Stimulated activated naive CD4-positive, alpha-beta T cell (primary cell): ENCODE measurements around the gene NDST4.

ENCODE experiments used
- DNase-seq, 6 experiments: peaks; one replicate each; lab custom pipeline; 2025; lab: John Stamatoyannopoulos, UW

The NDST4 gene

DNA sequence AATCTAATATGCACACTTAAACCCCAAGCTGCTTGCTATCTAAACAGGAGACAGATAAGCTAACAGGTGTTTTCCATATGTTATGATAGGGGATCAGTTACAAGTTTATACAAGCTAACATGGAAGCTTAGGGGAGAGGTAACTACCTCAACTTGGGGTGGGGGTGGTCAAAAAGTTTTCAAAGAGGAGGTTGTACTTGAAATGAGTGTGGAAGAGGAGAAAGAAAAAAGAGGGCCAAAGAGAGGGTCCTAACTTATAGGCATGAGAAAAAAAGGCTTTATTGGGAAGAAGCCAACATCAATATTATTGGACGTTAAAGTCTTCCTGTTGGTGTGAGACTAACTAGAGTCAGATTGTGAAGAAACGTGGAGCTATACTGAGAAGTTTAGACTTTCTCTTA lies 205.9 kb downstream of the NDST4 start:
- no peak for DNase-seq

- DNase-seq, result no peak
Measured at GRCh38 chr4:114905017-114905416, 208.4 kb downstream of the NDST4 start.

GRCh38 chr4:114900934-114901333 lies 212.5 kb downstream of the NDST4 start:
- DNase-seq, result no peak

DNA sequence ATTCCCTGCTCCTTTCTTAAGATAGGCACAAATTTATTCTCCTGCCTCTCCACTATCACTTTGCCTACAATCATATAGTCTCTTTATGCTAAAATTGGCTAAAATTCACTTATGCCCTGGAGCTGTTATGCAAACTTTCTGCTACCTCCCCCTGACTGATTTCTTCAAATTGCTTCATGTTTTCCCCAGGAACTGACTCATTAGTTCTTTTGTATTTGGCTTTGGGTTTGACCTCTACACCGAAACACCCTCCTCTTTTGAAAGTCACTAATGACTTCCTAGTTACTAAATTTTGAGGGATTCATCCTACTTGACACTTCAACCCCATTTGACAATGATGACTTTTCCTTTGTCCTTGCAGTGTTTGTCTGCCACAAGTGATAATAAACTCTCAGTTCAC lies 222.6 kb downstream of the NDST4 start:
- DNase-seq, result no peak

GRCh38 chr4:114886761-114887160 lies 226.7 kb downstream of the NDST4 start:
- DNase-seq, result no peak

DNA sequence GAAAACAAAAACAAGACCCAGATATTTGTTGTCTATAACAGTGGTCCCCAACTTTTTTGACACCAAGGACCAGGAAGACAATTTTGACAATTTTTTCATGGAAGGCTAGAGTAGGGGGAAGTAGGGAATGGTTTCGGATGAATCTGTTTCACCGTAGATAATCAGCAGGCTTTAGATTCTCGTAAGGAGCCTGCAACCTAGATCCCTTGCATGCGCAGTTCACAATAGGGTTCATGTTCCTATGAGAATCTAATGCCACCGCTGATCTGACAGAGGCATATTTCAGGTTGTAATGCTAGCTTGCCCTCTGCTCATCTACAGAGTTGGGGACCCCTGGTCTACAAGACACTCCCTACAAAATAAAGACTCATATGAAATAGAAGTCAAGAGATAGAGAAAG lies 229.8 kb downstream of the NDST4 start:
- no peak for DNase-seq

DNA sequence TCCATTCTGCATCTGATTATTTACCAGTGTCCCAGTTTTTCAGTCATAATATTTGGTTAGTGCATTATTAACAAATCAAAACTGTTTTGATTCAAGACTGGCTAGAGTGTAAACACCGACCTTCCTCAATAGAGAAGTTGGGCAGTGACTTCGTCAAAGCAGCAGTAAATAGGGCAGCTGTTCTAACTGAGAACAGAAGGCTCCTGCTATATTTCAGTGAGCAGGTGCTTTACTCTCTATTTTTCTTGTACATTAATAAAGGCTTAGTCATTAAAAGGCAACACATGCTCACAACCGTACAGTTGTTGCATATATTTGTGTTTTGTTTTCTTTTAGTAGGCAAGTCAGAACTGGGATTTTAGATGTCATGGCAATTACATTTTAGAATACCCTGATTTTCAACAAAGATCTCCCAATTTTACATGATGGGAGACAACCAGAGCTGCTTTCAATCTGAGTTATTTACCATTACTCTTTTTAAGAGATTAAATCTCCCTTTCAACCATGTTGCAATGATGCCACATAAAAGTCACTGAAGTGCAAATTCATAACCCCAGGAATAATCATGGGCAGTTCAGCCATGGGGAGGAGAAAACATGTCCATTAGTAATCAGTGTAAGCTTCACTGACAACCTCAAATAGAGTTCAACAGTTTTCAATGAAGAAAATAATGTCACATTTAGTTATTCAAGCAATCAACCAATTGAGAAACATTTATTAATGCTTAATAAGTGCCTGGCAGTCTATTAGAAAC lies 233.3 kb downstream of the NDST4 start:
- DNase-seq, result no peak

- DNase-seq, result no peak
Measured at GRCh38 chr4:114875630-114876029, 237.8 kb downstream of the NDST4 start.

DNA sequence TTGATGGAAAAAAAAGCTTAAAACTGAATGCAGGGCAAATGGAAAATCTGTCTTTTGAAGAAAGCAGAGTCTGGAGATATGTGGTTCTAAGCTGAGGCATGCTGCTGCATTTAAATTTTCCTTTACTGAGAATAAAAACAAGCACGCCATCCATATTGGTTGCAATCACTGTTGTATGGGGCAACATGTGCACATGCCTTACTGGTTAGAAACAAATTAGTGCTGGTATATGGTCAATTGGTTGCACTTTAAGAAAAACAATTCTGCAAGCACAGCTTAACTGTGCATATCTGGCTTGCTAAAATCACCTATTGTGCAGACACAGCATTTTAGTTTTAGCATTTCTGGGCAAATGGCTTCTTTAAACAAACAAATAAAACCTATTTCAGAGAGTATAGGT lies 239.1 kb downstream of the NDST4 start:
- no peak for DNase-seq

- DNase-seq, result no peak
Measured at GRCh38 chr4:114870987-114871386, 242.4 kb downstream of the NDST4 start.

DNA sequence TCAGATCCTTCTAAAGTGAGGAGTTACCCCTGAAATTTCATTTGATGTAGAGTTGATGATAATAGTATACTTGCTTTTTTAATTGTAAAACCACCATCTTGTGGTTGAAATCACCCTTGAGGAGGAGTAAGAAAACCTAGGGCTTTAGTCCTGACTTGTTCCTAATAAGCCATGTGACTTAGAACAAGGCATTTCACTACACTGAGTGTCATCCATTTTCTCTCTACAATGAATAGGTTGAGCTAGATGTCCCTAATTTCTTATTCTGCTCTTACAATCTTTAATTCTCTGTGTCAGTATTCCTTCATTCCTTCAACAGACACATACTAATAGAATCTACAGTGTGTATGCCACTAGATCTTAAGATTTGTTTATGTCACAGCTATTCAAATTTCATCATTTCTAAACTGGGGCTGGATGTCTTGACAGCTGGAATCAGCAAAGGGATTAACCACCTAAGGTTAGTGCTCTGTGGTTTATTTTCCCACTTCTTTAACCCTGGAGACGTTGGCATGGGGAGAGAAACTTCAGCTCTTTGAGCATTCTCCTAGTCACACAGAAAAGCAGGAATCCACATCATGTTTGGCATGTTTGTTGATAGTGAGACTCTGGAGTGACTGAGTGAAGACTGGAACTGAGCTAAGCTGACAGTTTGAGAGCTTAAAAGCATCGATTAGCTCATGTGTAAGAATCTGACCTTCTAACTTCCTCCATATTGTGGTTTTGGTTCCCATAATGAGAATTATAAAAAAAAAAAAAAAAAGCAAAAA lies 246.3 kb downstream of the NDST4 start:
- DNase-seq, result no peak

- DNase-seq, result no peak
Measured at GRCh38 chr4:114864060-114864459, 249.4 kb downstream of the NDST4 start.

- DNase-seq, result no peak
Measured at GRCh38 chr4:114860786-114861185, 252.6 kb downstream of the NDST4 start.

GRCh38 chr4:114857831-114858230 lies 255.6 kb downstream of the NDST4 start:
- no peak for DNase-seq

- DNase-seq, result no peak
Measured at GRCh38 chr4:114839986-114840385, 273.4 kb downstream of the NDST4 start.

GRCh38 chr4:114830628-114831027 lies 282.8 kb downstream of the NDST4 start:
- DNase-seq, result no peak

GRCh38 chr4:114827651-114828050 lies 285.8 kb downstream of the NDST4 start:
- DNase-seq, result no peak

GRCh38 chr4:114815760-114816159 lies 297.7 kb downstream of the NDST4 start:
- DNase-seq, result no peak

DNA sequence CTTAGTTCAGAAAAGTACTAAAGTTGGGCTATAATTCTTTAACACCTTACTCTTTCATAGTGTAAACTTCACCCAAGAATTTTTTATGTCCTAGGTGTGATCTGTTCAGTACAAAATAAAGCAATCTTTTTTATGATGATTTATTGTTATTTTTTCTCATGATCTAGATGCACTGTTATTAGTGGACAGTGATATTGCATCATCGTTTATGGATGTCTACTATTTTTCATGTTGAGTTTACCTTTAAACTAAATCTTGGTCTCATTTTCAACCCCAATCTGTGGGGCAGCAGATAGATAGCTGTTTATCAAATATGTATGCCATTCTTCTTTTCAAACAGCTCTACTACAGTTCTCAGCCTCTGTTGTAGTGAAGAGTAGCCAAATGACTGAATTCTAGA lies 299.5 kb downstream of the NDST4 start:
- no peak for DNase-seq

DNA sequence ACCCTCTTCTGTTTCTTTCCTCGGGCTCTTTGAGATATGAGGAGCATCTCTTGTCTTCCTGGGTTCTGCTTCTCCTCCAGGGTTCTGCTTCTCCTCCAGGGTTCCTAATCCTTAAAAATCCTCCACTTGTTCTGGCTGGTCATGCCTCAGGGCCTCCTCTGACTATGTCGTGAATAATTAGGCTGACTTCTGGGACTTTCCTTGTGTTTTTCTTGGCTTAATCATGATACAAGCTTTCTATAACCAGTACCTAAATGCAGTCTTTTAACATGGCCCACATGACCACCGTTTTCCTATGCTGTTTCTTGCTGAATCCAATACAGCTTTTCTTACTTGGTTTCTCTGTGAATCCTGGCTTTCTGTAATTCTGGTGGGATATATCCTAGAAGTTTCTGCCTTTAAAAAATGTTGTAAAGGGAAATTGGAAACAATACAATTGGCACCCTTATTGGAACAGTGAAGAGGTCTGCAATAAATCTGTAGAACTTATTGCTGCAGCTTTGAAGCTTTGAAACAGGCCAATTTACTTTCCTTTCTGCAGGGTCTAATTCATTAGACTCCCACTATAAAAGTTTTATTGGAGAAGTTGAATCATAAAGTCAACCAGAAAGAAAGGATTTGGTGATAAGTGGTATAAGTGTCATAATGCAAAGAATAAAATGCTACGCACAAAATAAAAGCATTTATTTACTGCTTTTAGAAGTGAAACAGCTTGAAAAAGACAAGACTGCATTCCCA lies 301.7 kb downstream of the NDST4 start:
- no peak for DNase-seq

- DNase-seq, result peak in 3 of 6 experiments; percentile 1 to 6 (median 1)
Measured at GRCh38 chr4:114807759-114808404, 305.5 kb downstream of the NDST4 start.

GRCh38 chr4:114807357-114807756 lies 306.1 kb downstream of the NDST4 start:
- no peak for DNase-seq
